GM23338 (cell line): ENCODE measurements around the gene CACNA1C. TPM values are rescaled to one million over a fixed set of nuclear protein-coding genes. Genes with fewer than 3 reads are reported as not detected.

ENCODE experiments used
- ATAC-seq: fragments of 200-7000 bp; cut with Tn5 transposase; 3 replicates; pipeline ENCODE4 v1.9.1; 2020
- DNase-seq: peaks from one replicate; pipeline ENCODE4 v3.0.0-alpha.2; 2015; ENCODE audit warnings: low spot score
- H2AFZ ChIP-seq: fragments of 200-600 bp; sonication (generic); 2 replicates; pipeline ENCODE4 v1.8.0; 2016; ENCODE audit warnings: antibody characterized with exemption, mild to moderate bottlenecking, moderate library complexity
- H3F3A ChIP-seq: fragments of 200-600 bp; sonication (generic); replicated peaks from 2 replicates; pipeline ENCODE4 v1.8.0; 2017; ENCODE audit warnings: antibody characterized with exemption, mixed run types, low read depth
- H3K27ac ChIP-seq: fragments of 200-600 bp; sonication (generic); 2 replicates; pipeline ENCODE4 v1.6.1; 2016; ENCODE audit warnings: low read depth
- H3K27me3 ChIP-seq: fragments of 200-600 bp; sonication (generic); 2 replicates; pipeline ENCODE4 v1.8.0; 2016; ENCODE audit warnings: mild to moderate bottlenecking, mixed run types, moderate library complexity; ENCODE audit not compliant: insufficient read depth
- H3K36me3 ChIP-seq: fragments of 200-600 bp; sonication (generic); 2 replicates; pipeline ENCODE4 v1.8.0; 2016; ENCODE audit warnings: mild to moderate bottlenecking; ENCODE audit not compliant: insufficient read depth
- H3K4me1 ChIP-seq: fragments of 200-600 bp; sonication (generic); 2 replicates; pipeline ENCODE4 v1.8.0; 2016; ENCODE audit warnings: mild to moderate bottlenecking, moderate library complexity; ENCODE audit not compliant: insufficient read depth
- H3K4me2 ChIP-seq: fragments of 200-600 bp; sonication (generic); 2 replicates; pipeline ENCODE4 v1.7.1; 2017; ENCODE audit warnings: mixed run types
- H3K4me3 ChIP-seq: fragments of 200-600 bp; sonication (generic); 2 replicates; pipeline ENCODE4 v1.6.1; 2016; ENCODE audit warnings: mixed run types
- H3K79me2 ChIP-seq: fragments of 200-600 bp; sonication (generic); replicated peaks from 2 replicates; pipeline ENCODE4 v1.8.0; 2017; ENCODE audit warnings: mild to moderate bottlenecking; ENCODE audit not compliant: insufficient read depth
- H3K9me2 ChIP-seq: fragments of 200-600 bp; sonication (generic); 2 replicates; pipeline ENCODE4 v1.8.0; 2017; ENCODE audit not compliant: insufficient read depth
- H4K20me1 ChIP-seq: fragments of 200-600 bp; sonication (generic); replicated peaks from 2 replicates; pipeline ENCODE4 v1.8.0; 2017; ENCODE audit warnings: mild to moderate bottlenecking; ENCODE audit not compliant: insufficient read depth
- H3K27ac Mint-ChIP-seq: 2 replicates; pipeline ENCODE4 v1.8.0; 2020; ENCODE audit warnings: inconsistent platforms, mild to moderate bottlenecking, moderate library complexity, mixed read lengths
- H3K27me3 Mint-ChIP-seq: 3 replicates; pipeline ENCODE4 v1.8.0; 2022; ENCODE audit warnings: low read depth, mild to moderate bottlenecking, moderate library complexity, mixed read lengths, inconsistent platforms; ENCODE audit not compliant: insufficient read depth, poor library complexity
- H3K36me3 Mint-ChIP-seq: 3 replicates; pipeline ENCODE4 v1.8.0; 2021; ENCODE audit warnings: low read depth, mild to moderate bottlenecking, inconsistent platforms, moderate library complexity, mixed read lengths
- H3K4me1 Mint-ChIP-seq: 3 replicates; pipeline ENCODE4 v1.8.0; 2020; ENCODE audit warnings: mild to moderate bottlenecking, inconsistent platforms, mixed read lengths
- H3K4me3 Mint-ChIP-seq: 3 replicates; pipeline ENCODE4 v1.8.0; 2021; ENCODE audit warnings: moderate library complexity, mild to moderate bottlenecking, inconsistent platforms, mixed read lengths
- H3K9me3 Mint-ChIP-seq: 3 replicates; pipeline ENCODE4 v1.8.0; 2020; ENCODE audit warnings: moderate library complexity, mild to moderate bottlenecking, inconsistent platforms, mixed read lengths
- EZH2phosphoT487 ChIP-seq: fragments of 200-600 bp; sonication (generic); IDR thresholded peaks from one replicate; pipeline ENCODE4 v1.8.1; 2018; ENCODE audit warnings: antibody characterized with exemption; ENCODE audit not compliant: unreplicated experiment
- JUNB ChIP-seq: IDR thresholded peaks from one replicate; pipeline ENCODE4 v1.6.1; 2016; ENCODE audit warnings: antibody characterized with exemption; ENCODE audit not compliant: unreplicated experiment
- NANOG ChIP-seq: IDR thresholded peaks from 2 replicates; pipeline ENCODE4 v1.6.1; 2016; ENCODE audit warnings: antibody characterized with exemption, borderline replicate concordance
- POLR2AphosphoS5 ChIP-seq: IDR thresholded peaks from 2 replicates; pipeline ENCODE4 v1.6.1; 2016; ENCODE audit warnings: antibody characterized with exemption, low read depth
- STAT1 ChIP-seq: IDR thresholded peaks from one replicate; pipeline ENCODE4 v1.6.1; 2016; ENCODE audit warnings: antibody characterized with exemption; ENCODE audit not compliant: unreplicated experiment
- ZNF114 ChIP-seq: fragments of 250-450 bp; sonication (Bioruptor Pico); IDR thresholded peaks from 2 replicates; pipeline ENCODE4 v1.5.0; 2020; ENCODE audit warnings: mild to moderate bottlenecking, moderate library complexity
- ZNF331 ChIP-seq: fragments of 250-450 bp; sonication (Bioruptor Pico); IDR thresholded peaks from 2 replicates; pipeline ENCODE4 v1.5.0; 2020; ENCODE audit warnings: low read depth, mild to moderate bottlenecking, moderate library complexity
- polyA plus RNA-seq: library from polyadenylated mRNA; unstranded; fragments of >200 nt; fragmentation: Nextera tagmentation; extraction: Ambion mirVana; gene quantifications from 2 replicates; pipeline ENCODE4 v1.2.1, GENCODE V29; 2016
- total RNA-seq: library from RNA; depleted of rRNA; stranded (reverse); fragments of >200 nt; shearing (Covaris generic); gene quantifications from 2 replicates; pipeline ENCODE4 v1.2.3, GENCODE V29; 2014
- TF ChIP-seq, protein P1 (sequence below): IDR thresholded peaks from one replicate; pipeline ENCODE4 v1.6.1; 2018; ENCODE audit warnings: antibody characterized with exemption; ENCODE audit not compliant: unreplicated experiment
- TF ChIP-seq, protein P2 (sequence below), 2 experiments: fragments of 200-600 bp in 1 of 2; sonication (generic) in 1 of 2; conservative IDR thresholded peaks; 2 replicates each; pipeline versions ENCODE4 v1.5.1 to v1.6.1; 2016 to 2017; ENCODE audit warnings: antibody characterized with exemption in 2 of 2, low read depth in 2 of 2, mild to moderate bottlenecking in 2 of 2, moderate library complexity in 1 of 2
- TF ChIP-seq, protein P3 (sequence below): IDR thresholded peaks from 2 replicates; pipeline ENCODE4 v1.6.1; 2016; ENCODE audit warnings: antibody characterized with exemption
- TF ChIP-seq, protein P4 (sequence below): fragments of 250-450 bp; sonication (Bioruptor Pico); IDR thresholded peaks from 2 replicates; pipeline ENCODE4 v1.5.0; 2020; ENCODE audit warnings: mild to moderate bottlenecking, moderate library complexity

CACNA1C gene
- total and polyA plus RNA-seq, 2 experiments from 2014 or later = 0.78 to 2.1 TPM

DNA sequence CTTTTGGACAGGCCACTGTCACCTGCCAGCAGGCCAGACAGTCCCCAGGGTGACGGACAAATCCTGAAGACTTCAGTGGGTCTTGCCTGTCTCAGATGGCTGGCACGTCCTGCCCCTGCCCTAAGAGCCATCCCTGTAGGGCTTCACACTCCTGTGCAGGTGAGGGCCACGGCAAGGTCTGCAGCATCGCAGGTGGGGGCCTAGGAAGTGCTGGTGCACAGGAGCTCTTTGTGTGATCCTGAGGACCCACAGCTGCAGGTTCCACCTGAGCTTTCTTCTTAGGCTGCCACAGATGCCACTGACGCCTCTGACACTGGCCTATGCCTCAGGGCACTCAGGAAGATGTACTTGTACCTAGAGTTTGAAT is 633.5 kb downstream of the CACNA1C start (continued):
- TF ChIP-seq, protein P1, sequence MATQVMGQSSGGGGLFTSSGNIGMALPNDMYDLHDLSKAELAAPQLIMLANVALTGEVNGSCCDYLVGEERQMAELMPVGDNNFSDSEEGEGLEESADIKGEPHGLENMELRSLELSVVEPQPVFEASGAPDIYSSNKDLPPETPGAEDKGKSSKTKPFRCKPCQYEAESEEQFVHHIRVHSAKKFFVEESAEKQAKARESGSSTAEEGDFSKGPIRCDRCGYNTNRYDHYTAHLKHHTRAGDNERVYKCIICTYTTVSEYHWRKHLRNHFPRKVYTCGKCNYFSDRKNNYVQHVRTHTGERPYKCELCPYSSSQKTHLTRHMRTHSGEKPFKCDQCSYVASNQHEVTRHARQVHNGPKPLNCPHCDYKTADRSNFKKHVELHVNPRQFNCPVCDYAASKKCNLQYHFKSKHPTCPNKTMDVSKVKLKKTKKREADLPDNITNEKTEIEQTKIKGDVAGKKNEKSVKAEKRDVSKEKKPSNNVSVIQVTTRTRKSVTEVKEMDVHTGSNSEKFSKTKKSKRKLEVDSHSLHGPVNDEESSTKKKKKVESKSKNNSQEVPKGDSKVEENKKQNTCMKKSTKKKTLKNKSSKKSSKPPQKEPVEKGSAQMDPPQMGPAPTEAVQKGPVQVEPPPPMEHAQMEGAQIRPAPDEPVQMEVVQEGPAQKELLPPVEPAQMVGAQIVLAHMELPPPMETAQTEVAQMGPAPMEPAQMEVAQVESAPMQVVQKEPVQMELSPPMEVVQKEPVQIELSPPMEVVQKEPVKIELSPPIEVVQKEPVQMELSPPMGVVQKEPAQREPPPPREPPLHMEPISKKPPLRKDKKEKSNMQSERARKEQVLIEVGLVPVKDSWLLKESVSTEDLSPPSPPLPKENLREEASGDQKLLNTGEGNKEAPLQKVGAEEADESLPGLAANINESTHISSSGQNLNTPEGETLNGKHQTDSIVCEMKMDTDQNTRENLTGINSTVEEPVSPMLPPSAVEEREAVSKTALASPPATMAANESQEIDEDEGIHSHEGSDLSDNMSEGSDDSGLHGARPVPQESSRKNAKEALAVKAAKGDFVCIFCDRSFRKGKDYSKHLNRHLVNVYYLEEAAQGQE = no peak
- TF ChIP-seq JUNB = no peak
- TF ChIP-seq, protein P2, sequence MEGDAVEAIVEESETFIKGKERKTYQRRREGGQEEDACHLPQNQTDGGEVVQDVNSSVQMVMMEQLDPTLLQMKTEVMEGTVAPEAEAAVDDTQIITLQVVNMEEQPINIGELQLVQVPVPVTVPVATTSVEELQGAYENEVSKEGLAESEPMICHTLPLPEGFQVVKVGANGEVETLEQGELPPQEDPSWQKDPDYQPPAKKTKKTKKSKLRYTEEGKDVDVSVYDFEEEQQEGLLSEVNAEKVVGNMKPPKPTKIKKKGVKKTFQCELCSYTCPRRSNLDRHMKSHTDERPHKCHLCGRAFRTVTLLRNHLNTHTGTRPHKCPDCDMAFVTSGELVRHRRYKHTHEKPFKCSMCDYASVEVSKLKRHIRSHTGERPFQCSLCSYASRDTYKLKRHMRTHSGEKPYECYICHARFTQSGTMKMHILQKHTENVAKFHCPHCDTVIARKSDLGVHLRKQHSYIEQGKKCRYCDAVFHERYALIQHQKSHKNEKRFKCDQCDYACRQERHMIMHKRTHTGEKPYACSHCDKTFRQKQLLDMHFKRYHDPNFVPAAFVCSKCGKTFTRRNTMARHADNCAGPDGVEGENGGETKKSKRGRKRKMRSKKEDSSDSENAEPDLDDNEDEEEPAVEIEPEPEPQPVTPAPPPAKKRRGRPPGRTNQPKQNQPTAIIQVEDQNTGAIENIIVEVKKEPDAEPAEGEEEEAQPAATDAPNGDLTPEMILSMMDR (conservative IDR thresholded peaks at IDR 0.05; ENCODE audit: low read depth in 2 of 2) = no peak

DNA sequence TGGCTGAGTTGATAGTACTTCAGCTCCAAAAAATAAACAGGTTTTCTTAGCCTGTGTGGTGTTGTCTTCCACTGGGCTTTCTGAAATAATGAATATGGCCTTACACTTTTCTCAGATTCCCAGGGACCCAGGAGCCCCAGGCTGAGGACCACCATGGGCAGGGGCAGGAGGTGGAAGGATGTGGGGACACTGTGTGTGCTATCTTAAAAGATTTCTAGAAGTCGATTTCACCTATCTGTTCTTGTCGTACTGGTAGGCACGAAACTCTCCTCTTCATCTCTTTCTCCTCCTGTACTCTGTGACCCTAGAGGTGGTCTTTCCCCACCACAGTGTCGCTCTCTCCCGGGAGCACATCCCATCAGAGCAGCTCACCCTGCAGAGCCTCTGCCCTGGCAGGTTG is 634.3 kb downstream of the CACNA1C start:
- Histone ChIP-seq H3K4me2 (no peak overlapping the region), H3K27ac (no peak overlapping the region), H3K27me3 (peaks cover 9% of the 10 kb centered on the region; the same call in 1 of the 2 replicates), H3F3A (no peaks in the 10 kb centered on the region; the same call in 1 of the 2 replicates), H2AFZ (no peak overlapping the region), H3K9me2 (no peaks in the 10 kb centered on the region), H3K4me3 (no peak overlapping the region), H4K20me1 (no peaks in the 10 kb centered on the region), H3K4me1 (peaks cover 23% of the 10 kb centered on the region), H3K79me2 (no peaks in the 10 kb centered on the region), H3K36me3 (no peaks in the 10 kb centered on the region)
- peaks cover 30% of the 10 kb centered on the region for H3K27me3 Mint-ChIP-seq
- DNase-seq (no peak), ATAC-seq (no peak)
- no peak overlapping the region for H3K4me3 Mint-ChIP-seq
- H3K4me1 Mint-ChIP-seq = peaks cover 24% of the 10 kb centered on the region
- no peak overlapping the region for H3K27ac Mint-ChIP-seq
- peaks cover 7% of the 10 kb centered on the region for H3K9me3 Mint-ChIP-seq
- H3K36me3 Mint-ChIP-seq = peaks cover 4% of the 10 kb centered on the region
- TF ChIP-seq EZH2phosphoT487 (no peak), NANOG (no peak), STAT1 (no peak), ZNF114 (no peak), ZNF331 (CRISPR knock-in tag) (no peak), POLR2AphosphoS5 (no peak), JUNB (no peak)
- TF ChIP-seq, protein P3, sequence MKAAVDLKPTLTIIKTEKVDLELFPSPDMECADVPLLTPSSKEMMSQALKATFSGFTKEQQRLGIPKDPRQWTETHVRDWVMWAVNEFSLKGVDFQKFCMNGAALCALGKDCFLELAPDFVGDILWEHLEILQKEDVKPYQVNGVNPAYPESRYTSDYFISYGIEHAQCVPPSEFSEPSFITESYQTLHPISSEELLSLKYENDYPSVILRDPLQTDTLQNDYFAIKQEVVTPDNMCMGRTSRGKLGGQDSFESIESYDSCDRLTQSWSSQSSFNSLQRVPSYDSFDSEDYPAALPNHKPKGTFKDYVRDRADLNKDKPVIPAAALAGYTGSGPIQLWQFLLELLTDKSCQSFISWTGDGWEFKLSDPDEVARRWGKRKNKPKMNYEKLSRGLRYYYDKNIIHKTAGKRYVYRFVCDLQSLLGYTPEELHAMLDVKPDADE = no peak
- TF ChIP-seq, protein P4, sequence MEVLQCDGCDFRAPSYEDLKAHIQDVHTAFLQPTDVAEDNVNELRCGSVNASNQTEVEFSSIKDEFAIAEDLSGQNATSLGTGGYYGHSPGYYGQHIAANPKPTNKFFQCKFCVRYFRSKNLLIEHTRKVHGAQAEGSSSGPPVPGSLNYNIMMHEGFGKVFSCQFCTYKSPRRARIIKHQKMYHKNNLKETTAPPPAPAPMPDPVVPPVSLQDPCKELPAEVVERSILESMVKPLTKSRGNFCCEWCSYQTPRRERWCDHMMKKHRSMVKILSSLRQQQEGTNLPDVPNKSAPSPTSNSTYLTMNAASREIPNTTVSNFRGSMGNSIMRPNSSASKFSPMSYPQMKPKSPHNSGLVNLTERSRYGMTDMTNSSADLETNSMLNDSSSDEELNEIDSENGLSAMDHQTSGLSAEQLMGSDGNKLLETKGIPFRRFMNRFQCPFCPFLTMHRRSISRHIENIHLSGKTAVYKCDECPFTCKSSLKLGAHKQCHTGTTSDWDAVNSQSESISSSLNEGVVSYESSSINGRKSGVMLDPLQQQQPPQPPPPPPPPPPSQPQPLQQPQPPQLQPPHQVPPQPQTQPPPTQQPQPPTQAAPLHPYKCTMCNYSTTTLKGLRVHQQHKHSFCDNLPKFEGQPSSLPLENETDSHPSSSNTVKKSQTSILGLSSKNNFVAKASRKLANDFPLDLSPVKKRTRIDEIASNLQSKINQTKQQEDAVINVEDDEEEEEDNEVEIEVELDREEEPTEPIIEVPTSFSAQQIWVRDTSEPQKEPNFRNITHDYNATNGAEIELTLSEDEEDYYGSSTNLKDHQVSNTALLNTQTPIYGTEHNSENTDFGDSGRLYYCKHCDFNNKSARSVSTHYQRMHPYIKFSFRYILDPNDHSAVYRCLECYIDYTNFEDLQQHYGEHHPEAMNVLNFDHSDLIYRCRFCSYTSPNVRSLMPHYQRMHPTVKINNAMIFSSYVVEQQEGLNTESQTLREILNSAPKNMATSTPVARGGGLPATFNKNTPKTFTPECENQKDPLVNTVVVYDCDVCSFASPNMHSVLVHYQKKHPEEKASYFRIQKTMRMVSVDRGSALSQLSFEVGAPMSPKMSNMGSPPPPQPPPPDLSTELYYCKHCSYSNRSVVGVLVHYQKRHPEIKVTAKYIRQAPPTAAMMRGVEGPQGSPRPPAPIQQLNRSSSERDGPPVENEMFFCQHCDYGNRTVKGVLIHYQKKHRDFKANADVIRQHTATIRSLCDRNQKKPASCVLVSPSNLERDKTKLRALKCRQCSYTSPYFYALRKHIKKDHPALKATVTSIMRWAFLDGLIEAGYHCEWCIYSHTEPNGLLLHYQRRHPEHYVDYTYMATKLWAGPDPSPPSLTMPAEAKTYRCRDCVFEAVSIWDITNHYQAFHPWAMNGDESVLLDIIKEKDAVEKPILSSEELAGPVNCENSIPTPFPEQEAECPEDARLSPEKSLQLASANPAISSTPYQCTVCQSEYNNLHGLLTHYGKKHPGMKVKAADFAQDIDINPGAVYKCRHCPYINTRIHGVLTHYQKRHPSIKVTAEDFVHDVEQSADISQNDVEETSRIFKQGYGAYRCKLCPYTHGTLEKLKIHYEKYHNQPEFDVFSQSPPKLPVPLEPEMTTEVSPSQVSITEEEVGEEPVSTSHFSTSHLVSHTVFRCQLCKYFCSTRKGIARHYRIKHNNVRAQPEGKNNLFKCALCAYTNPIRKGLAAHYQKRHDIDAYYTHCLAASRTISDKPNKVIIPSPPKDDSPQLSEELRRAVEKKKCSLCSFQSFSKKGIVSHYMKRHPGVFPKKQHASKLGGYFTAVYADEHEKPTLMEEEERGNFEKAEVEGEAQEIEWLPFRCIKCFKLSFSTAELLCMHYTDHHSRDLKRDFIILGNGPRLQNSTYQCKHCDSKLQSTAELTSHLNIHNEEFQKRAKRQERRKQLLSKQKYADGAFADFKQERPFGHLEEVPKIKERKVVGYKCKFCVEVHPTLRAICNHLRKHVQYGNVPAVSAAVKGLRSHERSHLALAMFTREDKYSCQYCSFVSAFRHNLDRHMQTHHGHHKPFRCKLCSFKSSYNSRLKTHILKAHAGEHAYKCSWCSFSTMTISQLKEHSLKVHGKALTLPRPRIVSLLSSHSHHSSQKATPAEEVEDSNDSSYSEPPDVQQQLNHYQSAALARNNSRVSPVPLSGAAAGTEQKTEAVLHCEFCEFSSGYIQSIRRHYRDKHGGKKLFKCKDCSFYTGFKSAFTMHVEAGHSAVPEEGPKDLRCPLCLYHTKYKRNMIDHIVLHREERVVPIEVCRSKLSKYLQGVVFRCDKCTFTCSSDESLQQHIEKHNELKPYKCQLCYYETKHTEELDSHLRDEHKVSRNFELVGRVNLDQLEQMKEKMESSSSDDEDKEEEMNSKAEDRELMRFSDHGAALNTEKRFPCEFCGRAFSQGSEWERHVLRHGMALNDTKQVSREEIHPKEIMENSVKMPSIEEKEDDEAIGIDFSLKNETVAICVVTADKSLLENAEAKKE (CRISPR knock-in tag) = no peak
